SK-N-SH treated with all-trans-retinoic acid at 6 μM for 48 hours (cell line): Measurements from ENCODE around the gene CPEB3.

Source experiments
- ATAC-seq: fragments of 200-7000 bp; cut with Tn5 transposase; 3 replicates; pipeline ENCODE4 v1.9.1; 2020; ENCODE audit warnings: mild to moderate bottlenecking, moderate library complexity
- ARNTL ChIP-seq: fragments of 450-650 bp; formaldehyde crosslinking; IDR thresholded peaks from 2 replicates; pipeline ENCODE4 v1.5.0; 2020; ENCODE audit warnings: low read depth, mild to moderate bottlenecking, moderate library complexity, borderline replicate concordance
- BACH2 ChIP-seq: fragments of 250-450 bp; sonication (Bioruptor Pico); IDR thresholded peaks from 2 replicates; pipeline ENCODE4 v1.9.0; 2021; ENCODE audit warnings: mild to moderate bottlenecking, borderline replicate concordance
- CSDC2 ChIP-seq: fragments of 250-450 bp; sonication (Bioruptor Pico); IDR thresholded peaks from 2 replicates; pipeline ENCODE4 v1.5.0; 2020; ENCODE audit warnings: mild to moderate bottlenecking, moderate library complexity
- CSRNP3 ChIP-seq: fragments of 250-450 bp; sonication (Bioruptor Pico); IDR thresholded peaks from 2 replicates; pipeline ENCODE4 v1.5.1; 2021; ENCODE audit warnings: mild to moderate bottlenecking, moderate library complexity
- ESRRG ChIP-seq: fragments of 250-450 bp; sonication (Bioruptor Pico); IDR thresholded peaks from 2 replicates; pipeline ENCODE4 v1.6.1; 2021; ENCODE audit warnings: mild to moderate bottlenecking
- ISL1 ChIP-seq: fragments of 250-450 bp; sonication (Bioruptor Pico); IDR thresholded peaks from 2 replicates; pipeline ENCODE4 v2.1.2; 2022; ENCODE audit warnings: mild to moderate bottlenecking, moderate library complexity
- OSR1 ChIP-seq: fragments of 250-450 bp; sonication (Bioruptor Pico); IDR thresholded peaks from 2 replicates; pipeline ENCODE4 v1.8.0; 2022; ENCODE audit warnings: moderate library complexity, mild to moderate bottlenecking, inconsistent platforms
- PATZ1 ChIP-seq: fragments of 250-450 bp; sonication (Bioruptor Pico); IDR thresholded peaks from 2 replicates; pipeline ENCODE4 v1.8.0; 2020; ENCODE audit warnings: mild to moderate bottlenecking, moderate library complexity, borderline replicate concordance
- POU6F1 ChIP-seq: fragments of 250-450 bp; sonication (Bioruptor Pico); IDR thresholded peaks from 2 replicates; pipeline ENCODE4 v1.8.0; 2021; ENCODE audit warnings: low read depth, mild to moderate bottlenecking, moderate library complexity, borderline replicate concordance
- PPARA ChIP-seq: fragments of 250-450 bp; sonication (Bioruptor Pico); IDR thresholded peaks from 2 replicates; pipeline ENCODE4 v1.5.0; 2020; ENCODE audit warnings: mild to moderate bottlenecking, borderline replicate concordance
- SNAI2 ChIP-seq: fragments of 250-450 bp; sonication (Bioruptor Pico); IDR thresholded peaks from 2 replicates; pipeline ENCODE4 v1.5.0; 2020; ENCODE audit warnings: mild to moderate bottlenecking, moderate library complexity
- TCF4 ChIP-seq: fragments of 250-450 bp; sonication (Bioruptor Pico); IDR thresholded peaks from 2 replicates; pipeline ENCODE4 v1.8.0; 2021; ENCODE audit warnings: mild to moderate bottlenecking, moderate library complexity, borderline replicate concordance
- TOX ChIP-seq: fragments of 250-450 bp; sonication (Bioruptor Pico); IDR thresholded peaks from 2 replicates; pipeline ENCODE4 v1.8.0; 2021; ENCODE audit warnings: mild to moderate bottlenecking, moderate library complexity, borderline replicate concordance
- TSHZ2 ChIP-seq: fragments of 250-450 bp; sonication (Bioruptor Pico); IDR thresholded peaks from 2 replicates; pipeline ENCODE4 v1.5.0; 2020; ENCODE audit warnings: mild to moderate bottlenecking, moderate library complexity
- ZC3H10 ChIP-seq: fragments of 250-450 bp; sonication (Bioruptor Pico); IDR thresholded peaks from 2 replicates; pipeline ENCODE4 v1.5.1; 2021; ENCODE audit warnings: mild to moderate bottlenecking, moderate library complexity
- ZFP3 ChIP-seq: fragments of 250-450 bp; sonication (Bioruptor Pico); IDR thresholded peaks from 2 replicates; pipeline ENCODE4 v1.5.0; 2020; ENCODE audit warnings: mild to moderate bottlenecking, moderate library complexity
- ZFP30 ChIP-seq: fragments of 450-650 bp; formaldehyde crosslinking; IDR thresholded peaks from 2 replicates; pipeline ENCODE4 v1.5.0; 2022; ENCODE audit warnings: mild to moderate bottlenecking, moderate library complexity
- ZNF565 ChIP-seq: fragments of 450-650 bp; formaldehyde crosslinking; conservative IDR thresholded peaks from 2 replicates; pipeline ENCODE4 v1.5.0; 2020; ENCODE audit warnings: low read depth, mild to moderate bottlenecking, moderate library complexity
- ZNF70 ChIP-seq: fragments of 450-650 bp; formaldehyde crosslinking; IDR thresholded peaks from 2 replicates; pipeline ENCODE4 v1.5.0; 2020; ENCODE audit warnings: mild to moderate bottlenecking, moderate library complexity
- ZNF8 ChIP-seq: fragments of 450-650 bp; formaldehyde crosslinking; IDR thresholded peaks from 2 replicates; pipeline ENCODE4 v1.5.0; 2020; ENCODE audit warnings: mild to moderate bottlenecking, moderate library complexity

CPEB3 gene

GRCh38 chr10:92079003-92079402, 211.9 kb downstream of the CPEB3 start:
- TF ChIP-seq ARNTL (CRISPR knock-in tag) = no peak
- no peak for TF ChIP-seq ESRRG (CRISPR knock-in tag)
- TF ChIP-seq ZNF565 (CRISPR knock-in tag) = no peak
- TF ChIP-seq SNAI2 = no peak
- TF ChIP-seq CSDC2 = no peak
- no peak for TF ChIP-seq TCF4
- no peak for TF ChIP-seq PPARA
- no peak for TF ChIP-seq POU6F1 (CRISPR knock-in tag)
- TF ChIP-seq OSR1 (CRISPR knock-in tag) = no peak
- TF ChIP-seq ZFP3 (CRISPR knock-in tag) = no peak
- TF ChIP-seq TSHZ2 (CRISPR knock-in tag) = no peak
- no peak for ATAC-seq

GRCh38 chr10:92076722-92077121, 214.2 kb downstream of the CPEB3 start:
- TF ChIP-seq PPARA (no peak), ISL1 (CRISPR knock-in tag) (no peak), TOX (CRISPR knock-in tag) (no peak), ZNF70 (CRISPR knock-in tag) (no peak), CSDC2 (no peak), ZFP3 (CRISPR knock-in tag) (no peak), ZFP30 (CRISPR knock-in tag) (no peak), ZNF8 (CRISPR knock-in tag) (no peak), OSR1 (CRISPR knock-in tag) (no peak), TSHZ2 (CRISPR knock-in tag) (no peak), PATZ1 (CRISPR knock-in tag) (no peak)
- ATAC-seq = no peak

GRCh38 chr10:92075829-92076228, 215.0 kb downstream of the CPEB3 start:
- ATAC-seq = no peak
- TF ChIP-seq ZC3H10 (CRISPR knock-in tag) (no peak), TCF4 (no peak), ISL1 (CRISPR knock-in tag) (no peak), ESRRG (CRISPR knock-in tag) (no peak), OSR1 (CRISPR knock-in tag) (no peak), BACH2 (CRISPR knock-in tag) (no peak)

GRCh38 chr10:92074126-92074887, 216.6 kb downstream of the CPEB3 start:
- TF ChIP-seq ZC3H10 (CRISPR knock-in tag) = no peak
- no peak for TF ChIP-seq CSRNP3 (CRISPR knock-in tag)
- no peak for TF ChIP-seq ESRRG (CRISPR knock-in tag)
- TF ChIP-seq TSHZ2 (CRISPR knock-in tag) = no peak
- ATAC-seq = peak; percentile 24; the same call in 2 of the 3 replicates
